ENCODE results near the gene CSMD2.

Gene CSMD2

GRCh38 chr1:33618636-33619035 is 546.4 kb downstream of the CSMD2 start:
- DNase-seq, result no peak

- DNase-seq, result no peak
Measured at GRCh38 chr1:33617451-33617850, 547.6 kb downstream of the CSMD2 start.

- no peak for DNase-seq
Measured at GRCh38 chr1:33616780-33617179, 548.2 kb downstream of the CSMD2 start.

- no peak for DNase-seq
Measured at GRCh38 chr1:33615546-33615945, 549.5 kb downstream of the CSMD2 start.

GRCh38 chr1:33610864-33611455 is 554.1 kb downstream of the CSMD2 start:
- DNase-seq, result no peak

GRCh38 chr1:33610391-33610790 is 554.6 kb downstream of the CSMD2 start:
- no peak for DNase-seq

- DNase-seq, result no peak
Measured at GRCh38 chr1:33609739-33610138, 555.3 kb downstream of the CSMD2 start.

GRCh38 chr1:33608825-33609400 is 556.1 kb downstream of the CSMD2 start:
- no peak for DNase-seq

GRCh38 chr1:33607444-33608005 is 557.5 kb downstream of the CSMD2 start:
- no peak for DNase-seq

GRCh38 chr1:33606272-33606671 is 558.8 kb downstream of the CSMD2 start:
- DNase-seq, result no peak

GRCh38 chr1:33602271-33602670 is 562.8 kb downstream of the CSMD2 start:
- DNase-seq, result no peak

GRCh38 chr1:33601751-33602150 is 563.3 kb downstream of the CSMD2 start:
- DNase-seq, result no peak

- DNase-seq, result no peak
Measured at GRCh38 chr1:33599516-33600115, 565.4 kb downstream of the CSMD2 start.

- DNase-seq, result no peak
Measured at GRCh38 chr1:33588726-33589125, 576.3 kb downstream of the CSMD2 start.

GRCh38 chr1:33586795-33587194 is 578.2 kb downstream of the CSMD2 start:
- DNase-seq, result no peak

GRCh38 chr1:33586106-33586505 is 578.9 kb downstream of the CSMD2 start:
- no peak for DNase-seq

GRCh38 chr1:33583567-33583966 is 581.5 kb downstream of the CSMD2 start:
- DNase-seq, result no peak

GRCh38 chr1:33578557-33579448 is 586.2 kb downstream of the CSMD2 start:
- no peak for DNase-seq

- no peak for DNase-seq
Measured at GRCh38 chr1:33577663-33578062, 587.4 kb downstream of the CSMD2 start.

- DNase-seq, result no peak
Measured at GRCh38 chr1:33576821-33577599, 588.0 kb downstream of the CSMD2 start.

GRCh38 chr1:33575324-33575879 is 589.6 kb downstream of the CSMD2 start:
- no peak for DNase-seq

GRCh38 chr1:33573661-33574060 is 591.4 kb downstream of the CSMD2 start:
- DNase-seq, result no peak
